OCI-LY7 (cell line): ENCODE results near the gene TMEM86B. TPM values are rescaled to one million over a fixed set of nuclear protein-coding genes. Genes with fewer than 3 reads are reported as not detected.

Source experiments
- BruUV-seq: library from RNA; stranded (reverse); fragments of 400-500 nt; replicated peaks from 2 replicates; lab custom pipeline; 2021; lab: Mats Ljungman, UMichigan
- CTCF ChIA-PET: fragments of 300-600 bp; sonication (Branson Sonifier 250); formaldehyde crosslinking; loops from one replicate; lab custom pipeline; 2022; ENCODE audit warnings: antibody characterized with exemption; ENCODE audit not compliant: unreplicated experiment; lab: Charles Lee
- POLR2A ChIA-PET: fragments of 300-600 bp; sonication (Branson Sonifier 250); formaldehyde crosslinking; loops from one replicate; lab custom pipeline; 2022; ENCODE audit warnings: antibody characterized with exemption; lab: Charles Lee
- DNase-seq: peaks from one replicate; pipeline ENCODE4 v3.0.0-alpha.2; 2015; ENCODE audit warnings: low spot score
- H2AFZ ChIP-seq: fragments of 200-600 bp; sonication (generic), shearing (Covaris generic); 2 replicates; pipeline ENCODE4 v1.6.1; 2014; ENCODE audit warnings: mild to moderate bottlenecking, antibody characterized with exemption, low read length, moderate library complexity
- H3K27ac ChIP-seq: fragments of 200-600 bp; sonication (generic); 2 replicates; pipeline ENCODE4 v1.5.1; 2014; ENCODE audit warnings: mixed run types, low read depth, mild to moderate bottlenecking, moderate library complexity, low read length, inconsistent platforms; ENCODE audit not compliant: poor library complexity, severe bottlenecking
- H3K36me3 ChIP-seq: fragments of 200-600 bp; sonication (generic); 2 replicates; pipeline ENCODE4 v1.6.1; 2014; ENCODE audit warnings: mild to moderate bottlenecking, antibody characterized with exemption, low read length, moderate library complexity, mixed read lengths; ENCODE audit not compliant: insufficient read depth
- H3K4me1 ChIP-seq: fragments of 200-600 bp; sonication (generic); 2 replicates; pipeline ENCODE4 v1.5.1; 2014; ENCODE audit warnings: mild to moderate bottlenecking, low read length; ENCODE audit not compliant: insufficient read depth, poor library complexity, severe bottlenecking
- H3K4me2 ChIP-seq: fragments of 200-600 bp; sonication (generic); 2 replicates; pipeline ENCODE4 v1.6.1; 2014; ENCODE audit warnings: mild to moderate bottlenecking, low read length
- H3K4me3 ChIP-seq: fragments of 200-600 bp; sonication (generic); 2 replicates; pipeline ENCODE4 v1.5.1; 2014; ENCODE audit warnings: mild to moderate bottlenecking, low read depth, low read length; ENCODE audit not compliant: poor library complexity, severe bottlenecking
- H3K79me2 ChIP-seq: fragments of 200-600 bp; sonication (generic); 2 replicates; pipeline ENCODE4 v1.6.1; 2016; ENCODE audit warnings: low read depth, mild to moderate bottlenecking, low read length, moderate library complexity, mixed read lengths; ENCODE audit not compliant: insufficient read depth
- H3K9me2 ChIP-seq: fragments of 200-600 bp; sonication (generic); 2 replicates; pipeline ENCODE4 v1.6.1; 2016; ENCODE audit warnings: mild to moderate bottlenecking, low read length, mixed read lengths; ENCODE audit not compliant: insufficient read depth
- H3K9me3 ChIP-seq: fragments of 200-600 bp; sonication (generic); 2 replicates; pipeline ENCODE4 v1.6.1; 2014; ENCODE audit warnings: mild to moderate bottlenecking, mixed run types, low read length, mixed read lengths
- H4K20me1 ChIP-seq: fragments of 200-600 bp; sonication (generic); 2 replicates; pipeline ENCODE4 v1.6.1; 2014; ENCODE audit warnings: mild to moderate bottlenecking, antibody characterized with exemption, low read length, moderate library complexity, mixed read lengths; ENCODE audit not compliant: insufficient read depth
- CTCF ChIP-seq: fragments of 200-600 bp; sonication (generic); conservative IDR thresholded peaks from 2 replicates; pipeline ENCODE4 v1.5.1; 2014; ENCODE audit warnings: mild to moderate bottlenecking, antibody characterized with exemption, low read length, moderate library complexity, mixed read lengths
- EZH2phosphoT487 ChIP-seq: fragments of 200-600 bp; sonication (generic); IDR thresholded peaks from 2 replicates; pipeline ENCODE4 v1.6.1; 2018; ENCODE audit warnings: low read depth, borderline replicate concordance, mild to moderate bottlenecking, mixed run types, antibody characterized with exemption, low read length, moderate library complexity, mixed read lengths
- intact Hi-C: fragments of 100-400 bp; cut with micrococcal nuclease; formaldehyde crosslinking; loops from one replicate; pipeline ENCODE4 v1.10.0; 2022; ENCODE audit not compliant: unreplicated experiment
- total RNA-seq, 2 experiments: library from RNA; depleted of rRNA in 1 of 2; stranded (reverse); fragments of >200 nt in 1 of 2; shearing (Covaris generic) in 1 of 2; gene quantifications; 2 replicates each; pipeline ENCODE4 v1.2.3, GENCODE V29; 2014 to 2022

Gene TMEM86B
- total RNA-seq, 2 experiments from 2014 or later, result 8.1 to 13.8 TPM

DNA sequence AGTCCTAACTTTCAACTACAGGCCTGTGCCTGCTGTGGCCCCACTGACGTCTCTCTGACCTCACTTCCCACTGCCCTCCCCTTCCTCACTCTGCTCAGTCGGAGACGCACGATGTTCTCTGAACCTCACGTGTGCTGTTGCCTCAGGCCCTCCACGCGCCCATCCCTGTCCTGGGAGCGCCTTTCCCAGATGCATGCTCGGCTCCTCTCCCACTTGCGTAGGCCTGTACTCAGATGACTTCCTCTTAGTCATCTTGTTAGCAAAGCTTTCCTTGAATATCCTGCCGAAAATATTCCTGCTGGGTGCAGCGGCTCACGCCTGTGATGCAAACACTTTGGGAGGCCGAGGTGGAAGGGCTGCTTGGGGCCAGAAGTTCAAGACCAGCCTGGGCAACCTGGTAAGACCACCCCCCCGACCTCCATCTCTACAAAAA lies 39.1 kb downstream of the TMEM86B start:
- Histone ChIP-seq H2AFZ (no peak overlapping the region), H3K4me1 (no peaks in the 10 kb centered on the region), H3K4me3 (no peak overlapping the region), H3K4me2 (no peak overlapping the region), H3K27ac (no peak overlapping the region), H3K36me3 (no peaks in the 10 kb centered on the region), H3K9me3 (no peaks in the 10 kb centered on the region), H3K9me2 (no peaks in the 10 kb centered on the region), H4K20me1 (no peaks in the 10 kb centered on the region), H3K79me2 (no peaks in the 10 kb centered on the region)
- POLR2A ChIA-PET, result interaction anchor here (0.7 kb wide), 1 partner anchor 643 kb away, joined by 3 read pairs; no protein-coding TSS in a partner anchor
- DNase-seq, result no peak
- CTCF ChIA-PET, result no interaction called here
- no TSS peak for BruUV-seq
- TF ChIP-seq CTCF (no peak), EZH2phosphoT487 (no peak)
- intact Hi-C loops, result no loop called here

DNA sequence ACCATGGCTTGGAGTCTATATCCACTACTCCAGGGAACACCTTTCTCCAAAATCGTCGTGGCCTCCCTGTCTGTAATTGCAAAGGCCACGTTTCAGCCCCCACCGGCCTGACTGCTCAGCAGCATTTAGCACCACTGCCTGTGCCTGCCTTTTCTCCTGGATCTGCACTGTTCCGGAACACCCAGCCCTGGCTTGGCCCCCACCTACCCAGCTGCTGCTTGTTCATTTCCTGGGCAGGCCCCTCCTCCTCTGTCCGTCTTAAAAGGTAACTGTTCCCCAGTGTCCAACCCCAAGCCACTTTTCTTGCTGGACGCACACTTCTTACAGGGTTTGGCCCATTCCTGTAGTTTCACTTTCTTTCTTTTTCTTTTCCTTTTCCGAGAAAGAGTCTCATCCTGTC lies 39.9 kb downstream of the TMEM86B start:
- no peaks in the 10 kb centered on the region for H3K79me2 ChIP-seq
- BruUV-seq, result no TSS peak

More for the DNA sequence above, 39.9 kb downstream of the TMEM86B start:
- POLR2A ChIA-PET, result no interaction called here
- H3K27ac ChIP-seq, result no peak overlapping the region
- H2AFZ ChIP-seq, result no peak overlapping the region
- no peaks in the 10 kb centered on the region for H3K36me3 ChIP-seq
- CTCF ChIA-PET, result no interaction called here
- H3K4me2 ChIP-seq, result no peak overlapping the region
- TF ChIP-seq CTCF (no peak), EZH2phosphoT487 (no peak)
- H3K4me1 ChIP-seq, result no peaks in the 10 kb centered on the region
- no peak overlapping the region for H3K4me3 ChIP-seq
- DNase-seq, result no peak
- H3K9me2 ChIP-seq, result no peaks in the 10 kb centered on the region
- H3K9me3 ChIP-seq, result no peaks in the 10 kb centered on the region
- intact Hi-C loops, result no loop called here
- H4K20me1 ChIP-seq, result no peaks in the 10 kb centered on the region
